HG03108 (cell line): Measurements from ENCODE around the gene FFAR4.

Experiments used
- ATAC-seq: cut with Tn5 transposase; IDR thresholded peaks from one replicate; pipeline ENCODE4 v1.9.1; 2021; ENCODE audit warnings: moderate library complexity; ENCODE audit not compliant: unreplicated experiment

The FFAR4 gene

DNA sequence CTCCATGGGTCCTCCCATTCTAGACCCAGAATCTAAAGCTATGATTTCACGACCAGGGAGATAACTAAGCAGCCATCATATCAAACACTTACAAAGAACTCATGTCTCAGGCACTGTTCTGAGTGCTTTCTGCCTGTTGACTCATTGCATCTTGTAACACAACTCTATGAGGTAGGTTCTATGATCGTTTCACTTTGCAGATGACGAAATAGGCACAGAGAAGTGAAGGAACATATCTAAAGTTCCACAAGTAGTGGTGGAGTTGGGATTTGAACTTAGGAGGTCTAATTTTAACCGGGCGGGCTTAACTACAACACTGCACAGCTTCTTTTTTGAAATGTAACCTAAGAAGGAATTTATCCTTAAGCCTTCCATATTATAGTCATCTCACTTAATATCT is 31.7 kb downstream of the FFAR4 start:
- ATAC-seq = no peak

DNA sequence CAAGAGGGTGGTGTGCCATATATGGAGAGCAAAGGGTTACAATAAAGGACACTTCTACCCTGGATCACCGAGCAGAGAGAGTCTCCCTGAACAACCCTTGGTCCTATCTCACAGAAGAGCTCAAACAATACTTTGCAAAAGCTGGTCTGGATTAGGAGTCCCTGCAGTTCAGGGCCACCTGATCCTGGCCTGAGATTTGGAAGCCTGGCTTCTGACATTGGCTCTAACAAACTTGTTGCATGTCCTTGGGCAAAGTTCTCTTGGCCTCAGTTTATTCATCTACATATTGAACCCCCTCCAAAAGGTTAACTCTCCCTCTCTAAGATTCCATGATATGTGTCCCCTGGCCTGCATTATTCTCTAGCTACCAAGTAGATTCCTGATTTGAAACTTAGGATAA is 32.9 kb downstream of the FFAR4 start:
- no peak for ATAC-seq

GRCh38 chr10:93599778-93600177 is 33.3 kb downstream of the FFAR4 start:
- ATAC-seq = no peak

GRCh38 chr10:93600446-93601145 is 34.1 kb downstream of the FFAR4 start:
- ATAC-seq = no peak

DNA sequence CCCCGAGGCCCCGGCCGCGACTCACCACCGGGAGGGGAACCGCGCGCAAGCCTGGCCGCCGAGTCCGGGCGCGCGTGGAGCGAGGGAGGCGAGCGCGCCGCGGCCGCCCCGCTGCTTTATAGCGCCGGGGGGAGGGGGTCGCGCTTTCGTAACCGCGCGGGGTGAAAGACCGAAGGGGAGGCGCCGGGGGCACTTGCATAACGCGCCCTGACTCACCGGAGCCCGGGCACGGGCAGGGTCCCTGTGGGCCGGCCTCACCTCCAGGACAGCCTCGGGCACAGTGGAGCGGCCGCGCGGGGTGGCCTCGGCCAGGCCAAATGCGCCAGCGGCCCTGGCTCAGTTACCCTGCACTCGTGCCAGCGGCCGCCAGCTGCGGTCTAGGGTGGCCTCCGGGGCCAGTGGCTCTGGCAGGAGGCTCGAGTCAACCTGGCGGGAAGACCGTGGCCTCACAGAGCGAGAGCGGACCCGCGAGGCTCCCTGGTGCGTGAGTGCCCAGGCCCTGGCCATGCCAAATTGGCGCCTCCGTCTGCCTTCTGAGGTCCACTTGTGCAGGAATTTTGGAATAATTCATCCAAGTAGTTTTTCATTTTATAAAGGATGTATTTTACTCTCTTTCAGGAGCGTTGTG is 34.8 kb downstream of the FFAR4 start, which contains the start of gene RBP4:
TSS of gene RBP4 (minus strand) at position 90 of the 628 bp plus-strand sequence. CDS start 207 bp downstream, outside the sequence.
- ATAC-seq = no peak

DNA sequence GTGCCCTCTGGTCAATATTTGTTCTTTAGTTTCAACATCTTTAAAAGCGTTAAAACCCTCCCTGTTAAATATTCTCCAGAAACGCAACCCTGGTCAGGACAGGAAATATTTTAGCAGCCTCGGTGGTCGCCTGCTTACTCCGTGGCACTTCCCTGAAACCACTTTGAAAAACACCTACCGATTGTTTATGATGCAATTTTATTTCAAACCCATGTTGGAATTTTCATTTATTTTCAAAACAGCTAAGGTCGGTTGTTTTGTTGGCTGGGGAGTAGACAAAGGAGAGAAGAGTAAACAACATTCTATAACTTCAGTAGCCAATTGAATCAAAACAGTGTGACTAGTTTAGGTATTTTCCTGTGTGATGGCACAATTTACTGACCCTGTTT is 35.3 kb downstream of the FFAR4 start:
- ATAC-seq = no peak

- ATAC-seq = no peak
Observed at GRCh38 chr10:93603023-93603422, 36.6 kb downstream of the FFAR4 start.

GRCh38 chr10:93604146-93604545 is 37.7 kb downstream of the FFAR4 start:
- ATAC-seq = no peak

DNA sequence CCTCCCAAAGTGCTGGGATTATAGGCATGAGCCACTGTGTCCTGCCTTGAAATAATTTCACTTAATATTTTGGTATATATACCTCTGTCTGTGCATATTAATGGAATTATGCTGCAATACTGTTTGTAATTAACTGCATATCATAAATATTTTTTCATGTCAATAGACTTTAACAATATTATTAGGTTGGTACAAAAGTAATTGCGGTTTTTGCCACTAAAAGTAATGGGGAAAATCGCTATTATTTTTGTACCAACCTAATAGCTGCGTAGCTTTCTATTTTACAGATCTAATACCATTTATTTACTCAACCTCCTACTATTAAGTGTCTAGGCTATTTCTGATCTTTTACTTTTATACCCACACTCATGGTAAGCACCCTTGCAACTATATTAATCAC is 42.0 kb downstream of the FFAR4 start:
- ATAC-seq = no peak

- ATAC-seq = no peak
Observed at GRCh38 chr10:93612311-93612710, 45.8 kb downstream of the FFAR4 start, which contains the start of gene PDE6C. TSS of gene PDE6C (plus strand) at chr10:93612537. CDS start at chr10:93612726, 189 bp downstream.

- ATAC-seq = no peak
Observed at GRCh38 chr10:93613126-93613525, 46.7 kb downstream of the FFAR4 start.

GRCh38 chr10:93614101-93614825 is 47.8 kb downstream of the FFAR4 start:
- no peak for ATAC-seq

GRCh38 chr10:93615576-93616235 is 49.2 kb downstream of the FFAR4 start:
- no peak for ATAC-seq

- no peak for ATAC-seq
Observed at GRCh38 chr10:93620925-93621324, 54.5 kb downstream of the FFAR4 start.

GRCh38 chr10:93622942-93623341 is 56.5 kb downstream of the FFAR4 start:
- no peak for ATAC-seq

DNA sequence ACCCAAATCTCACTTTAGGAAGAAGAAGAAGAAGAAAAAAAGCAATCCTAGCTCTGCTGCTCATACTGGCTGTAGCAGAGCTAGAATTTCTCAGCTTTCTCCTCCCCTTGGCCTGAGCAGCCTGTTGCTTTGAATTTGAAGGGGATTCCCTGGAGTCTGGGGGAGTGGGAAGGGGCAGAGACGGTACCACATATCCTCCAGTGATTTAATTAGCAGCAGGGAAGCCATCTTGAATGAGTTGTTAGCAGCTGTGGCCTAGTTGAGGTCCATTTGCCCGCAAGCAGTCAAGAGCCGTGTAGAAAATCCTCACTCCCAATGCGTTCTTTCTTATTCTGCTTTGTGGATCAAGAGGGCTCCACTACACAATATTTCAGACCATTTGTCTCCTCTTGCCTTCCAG is 62.4 kb downstream of the FFAR4 start:
- no peak for ATAC-seq

- ATAC-seq = no peak
Observed at GRCh38 chr10:93629647-93630305, 63.3 kb downstream of the FFAR4 start.

- no peak for ATAC-seq
Observed at GRCh38 chr10:93630625-93631557, 64.4 kb downstream of the FFAR4 start.
